ENCODE results near the gene RPS24. TPM values are rescaled to one million over a fixed set of nuclear protein-coding genes. Genes with fewer than 3 reads are reported as not detected.
A peak's percentile ranks its signal among the peaks of the same experiment; 100 is the strongest.
"Not testable (repeated sequence)": the region's sequence is repeated elsewhere in the genome, so short reads cannot be mapped to it uniquely, and the experiment has no call there.

Gene RPS24
- total RNA-seq, 4 donors from 2014 or later = 2,147 to 2,545 (median 2,404) TPM

DNA sequence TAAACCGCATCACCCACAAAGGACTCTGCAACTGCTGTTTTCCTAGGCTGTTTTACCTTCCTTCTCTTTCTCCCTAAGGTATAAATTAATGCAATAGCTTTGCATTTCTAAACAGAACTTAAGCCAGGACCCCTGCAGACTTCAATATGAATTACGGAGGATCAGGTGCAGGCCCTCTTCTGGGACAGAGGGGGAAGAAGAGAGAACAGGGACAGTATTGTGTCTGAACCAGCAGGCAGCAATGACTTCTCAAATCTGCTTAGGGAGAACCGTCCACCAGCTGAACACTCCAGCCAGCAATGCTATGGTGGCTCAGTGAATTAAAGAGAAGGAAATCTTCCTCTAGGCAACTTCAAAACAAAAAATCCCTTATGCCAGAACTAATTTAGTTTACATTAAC is 40.0 kb upstream of the RPS24 start:
- ATAC-seq (no peak), DNase-seq (no peak)
- Histone ChIP-seq H3K27me3 (no peaks in the 10 kb centered on the region), H3K27ac (no peak overlapping the region), H3K36me3 (peaks cover 0 to 45% of the 10 kb centered on the region in 2 donors), H3K9me3 (no peaks in the 10 kb centered on the region), H3K4me1 (peaks cover 9 to 12% of the 10 kb centered on the region in 2 donors), H3K4me3 (no peak overlapping the region)
- TF ChIP-seq, protein P1, sequence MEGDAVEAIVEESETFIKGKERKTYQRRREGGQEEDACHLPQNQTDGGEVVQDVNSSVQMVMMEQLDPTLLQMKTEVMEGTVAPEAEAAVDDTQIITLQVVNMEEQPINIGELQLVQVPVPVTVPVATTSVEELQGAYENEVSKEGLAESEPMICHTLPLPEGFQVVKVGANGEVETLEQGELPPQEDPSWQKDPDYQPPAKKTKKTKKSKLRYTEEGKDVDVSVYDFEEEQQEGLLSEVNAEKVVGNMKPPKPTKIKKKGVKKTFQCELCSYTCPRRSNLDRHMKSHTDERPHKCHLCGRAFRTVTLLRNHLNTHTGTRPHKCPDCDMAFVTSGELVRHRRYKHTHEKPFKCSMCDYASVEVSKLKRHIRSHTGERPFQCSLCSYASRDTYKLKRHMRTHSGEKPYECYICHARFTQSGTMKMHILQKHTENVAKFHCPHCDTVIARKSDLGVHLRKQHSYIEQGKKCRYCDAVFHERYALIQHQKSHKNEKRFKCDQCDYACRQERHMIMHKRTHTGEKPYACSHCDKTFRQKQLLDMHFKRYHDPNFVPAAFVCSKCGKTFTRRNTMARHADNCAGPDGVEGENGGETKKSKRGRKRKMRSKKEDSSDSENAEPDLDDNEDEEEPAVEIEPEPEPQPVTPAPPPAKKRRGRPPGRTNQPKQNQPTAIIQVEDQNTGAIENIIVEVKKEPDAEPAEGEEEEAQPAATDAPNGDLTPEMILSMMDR (IDR thresholded peaks at IDR 0.05 in 4 of 5, conservative IDR thresholded peaks at IDR 0.05 in 1 of 5) = no peak
- TF ChIP-seq POLR2A (IDR thresholded peaks at IDR 0.05) = no peak
- intact Hi-C loops (cut with DNase I; ENCODE audit: low total_unique reads) (no loop called here), in situ Hi-C loops (cut with MboI; ENCODE audit: low sequenced_read_pairs in 4 of 4) (no loop called here)

DNA sequence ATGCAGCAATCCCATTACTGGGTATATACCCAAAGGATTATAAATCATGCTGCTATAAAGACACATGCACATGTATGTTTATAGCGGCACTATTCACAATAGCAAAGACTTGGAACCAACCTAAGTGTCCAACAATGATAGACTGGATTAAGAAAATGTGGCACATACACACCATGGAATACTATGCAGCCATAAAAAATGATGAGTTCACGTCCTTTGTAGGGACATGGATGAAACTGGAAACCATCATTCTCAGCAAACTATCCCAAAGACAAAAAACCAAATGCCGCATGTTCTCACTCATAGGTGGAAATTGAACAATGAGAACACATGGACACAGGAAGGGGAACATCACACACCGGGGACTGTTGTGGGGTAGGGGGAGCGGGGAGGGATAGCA is 34.9 kb upstream of the RPS24 start:
- in situ Hi-C loops (cut with MboI; ENCODE audit: low sequenced_read_pairs in 4 of 4); ATAC-seq; H3K9me3 ChIP-seq; H3K27me3 ChIP-seq; DNase-seq; intact Hi-C loops (cut with DNase I; ENCODE audit: low total_unique reads); H3K4me3 ChIP-seq: not testable (repeated sequence)
- H3K36me3 ChIP-seq = peaks cover 0 to 32% of the 10 kb centered on the region in 2 donors
- H3K4me1 ChIP-seq = peaks cover 6 to 40% of the 10 kb centered on the region in 2 donors
- peak overlapping the region in 2 of 4 donors; percentile 86 to 88 for H3K27ac ChIP-seq

DNA sequence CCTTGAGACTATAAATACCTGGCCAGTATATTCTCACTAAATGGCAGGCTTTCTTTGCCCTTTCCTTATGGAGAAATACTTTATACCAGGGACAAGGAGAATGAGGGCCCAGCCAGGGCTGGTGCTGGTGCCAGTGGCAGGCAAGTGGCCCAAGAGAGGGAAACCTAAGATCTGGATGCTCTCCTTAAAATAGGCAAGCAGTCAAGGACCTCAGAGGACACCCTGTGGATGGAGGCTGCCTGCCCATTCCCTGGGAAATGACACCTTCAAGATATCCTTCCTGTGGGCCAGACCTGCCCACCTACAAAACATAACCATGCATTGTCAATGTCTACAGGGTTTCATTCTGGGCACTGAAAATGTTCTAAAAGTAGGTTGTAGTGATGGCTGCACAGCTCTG is 33.5 kb upstream of the RPS24 start:
- Histone ChIP-seq H3K4me1 (peaks cover 6 to 51% of the 10 kb centered on the region in 2 donors), H3K9me3 (no peaks in the 10 kb centered on the region), H3K27ac (peak overlapping the region; percentile 77 to 89 (median 87)), H3K27me3 (no peaks in the 10 kb centered on the region), H3K4me3 (no peak overlapping the region), H3K36me3 (peaks cover 0 to 38% of the 10 kb centered on the region in 2 donors)
- TF ChIP-seq POLR2A (IDR thresholded peaks at IDR 0.05) = no peak
- TF ChIP-seq, protein P1 (IDR thresholded peaks at IDR 0.05 in 4 of 5, conservative IDR thresholded peaks at IDR 0.05 in 1 of 5) = peak in 4 of 5 experiments; percentile 19 to 45 (median 28)
- in situ Hi-C loops (cut with MboI; ENCODE audit: low sequenced_read_pairs in 4 of 4) (loop anchor here in 3 of 4 donors (5.0 to 10.0 kb wide), 2 partner anchors 153 to 155 kb away; no protein-coding TSS in a partner anchor), intact Hi-C loops (cut with DNase I; ENCODE audit: low total_unique reads) (loop anchor here (1.0 to 5.0 kb wide), 4 partner anchors 74 to 154 kb away; partner anchors contain the start of gene DLG5)
- ATAC-seq (peak; percentile 85 to 88), DNase-seq (peak; percentile 64 to 84)

DNA sequence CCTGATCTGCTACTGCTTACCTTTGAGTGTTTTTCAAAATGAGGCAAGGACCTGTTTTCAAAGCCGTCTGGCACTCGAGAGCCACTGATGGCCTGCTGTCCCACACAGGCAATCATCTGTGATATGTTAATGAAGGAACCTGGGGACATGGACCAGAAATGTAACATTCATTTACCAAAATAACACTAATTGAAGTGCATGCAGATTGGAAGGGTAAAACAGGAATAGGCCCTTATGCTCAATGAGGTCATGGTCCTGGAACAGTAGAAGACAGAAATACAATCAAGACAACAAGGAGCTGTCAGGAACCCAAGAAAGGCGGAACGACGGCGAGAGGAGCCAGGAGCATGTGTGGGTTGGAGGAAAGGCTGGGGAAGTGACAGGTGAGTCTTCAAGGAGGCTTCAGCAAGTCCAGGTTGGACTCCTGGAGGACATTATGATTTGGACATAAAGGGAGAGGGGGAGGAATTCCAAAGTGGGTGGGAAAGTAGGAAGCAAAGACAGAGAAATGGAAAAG is 32.6 kb upstream of the RPS24 start:
- Histone ChIP-seq H3K9me3 (no peaks in the 10 kb centered on the region), H3K4me3 (no peak overlapping the region), H3K27ac (peak overlapping the region; percentile 77 to 89 (median 87)), H3K27me3 (no peaks in the 10 kb centered on the region), H3K4me1 (peaks cover 6 to 51% of the 10 kb centered on the region in 2 donors), H3K36me3 (peaks cover 0 to 46% of the 10 kb centered on the region in 2 donors)
- peak; percentile 33 to 38 for ATAC-seq
- TF ChIP-seq, protein P1 (IDR thresholded peaks at IDR 0.05 in 4 of 5, conservative IDR thresholded peaks at IDR 0.05 in 1 of 5) = no peak
- no peak for TF ChIP-seq POLR2A (IDR thresholded peaks at IDR 0.05)
- intact Hi-C loops (cut with DNase I; ENCODE audit: low total_unique reads) (loop anchor here (1.0 to 5.0 kb wide), 4 partner anchors 75 to 155 kb away; partner anchors contain the start of gene DLG5), in situ Hi-C loops (cut with MboI; ENCODE audit: low sequenced_read_pairs in 4 of 4) (loop anchor here in 3 of 4 donors (5.0 to 10.0 kb wide), 2 partner anchors 154 to 156 kb away; no protein-coding TSS in a partner anchor)
- peak; percentile 34 to 63 for DNase-seq

DNA sequence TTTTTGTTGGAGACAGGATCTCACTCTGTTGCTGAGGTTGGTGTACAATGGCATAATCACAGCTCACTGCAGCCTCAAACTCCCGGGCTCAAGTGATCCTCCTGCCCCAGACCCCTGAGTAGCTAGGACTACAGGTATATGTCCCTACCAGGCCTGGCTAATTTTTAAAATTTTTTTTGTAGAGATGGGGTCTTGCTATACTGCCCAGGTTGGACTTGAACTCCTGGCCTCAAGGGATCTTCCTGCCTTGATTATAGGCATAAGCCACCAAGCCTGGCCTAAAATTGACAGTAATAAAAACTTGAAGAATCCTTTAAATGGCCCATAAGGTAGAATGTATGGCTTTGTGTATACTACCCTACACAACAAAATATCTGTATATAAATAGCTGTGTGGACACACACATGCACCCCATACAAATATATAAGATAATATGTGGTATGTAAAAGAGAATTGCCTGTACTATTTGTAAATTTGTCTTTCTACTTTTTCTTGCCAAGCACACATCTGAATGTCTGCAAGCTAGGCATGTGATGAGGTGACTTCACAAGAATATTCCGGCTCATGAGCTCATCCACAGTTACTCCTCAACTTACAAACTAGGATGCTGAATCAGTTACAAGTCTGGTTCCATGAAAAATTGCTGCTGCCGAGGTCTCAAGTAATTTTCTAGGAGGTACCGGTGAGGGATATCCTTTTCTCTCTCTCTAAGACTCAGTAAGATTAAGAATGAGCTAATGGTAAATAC is 30.9 kb upstream of the RPS24 start:
- intact Hi-C loops (cut with DNase I; ENCODE audit: low total_unique reads) (loop anchor here (5.0 kb wide), 2 partner anchors 95 to 110 kb away; no protein-coding TSS in a partner anchor), in situ Hi-C loops (cut with MboI; ENCODE audit: low sequenced_read_pairs in 4 of 4) (loop anchor here in 3 of 4 donors (5.0 to 10.0 kb wide), 2 partner anchors 155 to 158 kb away; no protein-coding TSS in a partner anchor)
- H3K27me3 ChIP-seq = no peaks in the 10 kb centered on the region
- ATAC-seq = peak; percentile 66 to 76
- peaks cover 0 to 60% of the 10 kb centered on the region in 2 donors for H3K36me3 ChIP-seq
- DNase-seq = no peak
- H3K4me3 ChIP-seq = no peak overlapping the region
- no peaks in the 10 kb centered on the region for H3K9me3 ChIP-seq
- TF ChIP-seq POLR2A (IDR thresholded peaks at IDR 0.05) = peak in 1 of 2 donors; percentile 50
- TF ChIP-seq, protein P1 (IDR thresholded peaks at IDR 0.05 in 4 of 5, conservative IDR thresholded peaks at IDR 0.05 in 1 of 5) = no peak
- peak overlapping the region; percentile 77 to 89 (median 87) for H3K27ac ChIP-seq
- H3K4me1 ChIP-seq = peaks cover 6 to 51% of the 10 kb centered on the region in 2 donors

Measured in gastrocnemius medialis (tissue), 4 donors.